HFFc6 (cell line): Measurements from ENCODE around the gene CREB3L2. TPM values are rescaled to one million over a fixed set of nuclear protein-coding genes. Genes with fewer than 3 reads are reported as not detected.
"Not testable (repeated sequence)": the region's sequence is repeated elsewhere in the genome, so short reads cannot be mapped to it uniquely, and the experiment has no call there.

Source experiments
- DNase-seq: peaks from one replicate; pipeline ENCODE4 v3.0.0-alpha.2; 2018
- H3K27ac Mint-ChIP-seq: 2 replicates; pipeline ENCODE4 v1.8.0; 2020; ENCODE audit warnings: mild to moderate bottlenecking, mixed read lengths
- H3K27me3 Mint-ChIP-seq: 2 replicates; pipeline ENCODE4 v1.8.0; 2021; ENCODE audit warnings: mild to moderate bottlenecking, moderate library complexity, mixed read lengths; ENCODE audit not compliant: insufficient read depth
- H3K36me3 Mint-ChIP-seq: 2 replicates; pipeline ENCODE4 v1.8.0; 2021; ENCODE audit warnings: low read depth, mixed read lengths
- H3K4me1 Mint-ChIP-seq: 2 replicates; pipeline ENCODE4 v1.8.0; 2020; ENCODE audit warnings: low read depth, mixed read lengths
- H3K4me3 Mint-ChIP-seq: 2 replicates; pipeline ENCODE4 v1.8.0; 2020; ENCODE audit warnings: mild to moderate bottlenecking, moderate library complexity, mixed read lengths
- H3K9me3 Mint-ChIP-seq: 2 replicates; pipeline ENCODE4 v1.8.0; 2020; ENCODE audit warnings: mild to moderate bottlenecking, mixed read lengths
- CTCF ChIP-seq: fragments of 200-600 bp; sonication (generic); IDR thresholded peaks from 2 replicates; pipeline ENCODE4 v1.5.0; 2021; ENCODE audit warnings: antibody characterized with exemption, mild to moderate bottlenecking
- long read RNA-seq: library from polyadenylated mRNA; unstranded; transcript quantifications from one replicate; pipeline ENCODE4 v2.0.0, GENCODE V29; 2019
- total RNA-seq, 6 experiments: library from RNA; stranded (reverse); fragmentation: NEBNext Ultra II Directional; extraction: Animal tissue kit (Norgen Biotek cat#: 25700); gene quantifications; 2 replicates in 1 of 6; 3 replicates in 5 of 6; pipeline ENCODE4 v1.2.3, GENCODE V29; 2021

The CREB3L2 gene
- 100 to 1,000 TPM; 112 to 139 (median 123) TPM for total RNA-seq
- long read RNA-seq, partial matches to known transcripts = 1 of 30 reads
- long read RNA-seq, other reads (novel, unspliced or antisense) = 28 of 30 reads

- Mint-ChIP-seq H3K9me3 (no peaks in the 10 kb centered on the region), H3K4me1 (peaks cover 49% of the 10 kb centered on the region), H3K27ac (peak within 1 kb of the TSS; percentile 97), H3K27me3 (peaks cover 14% of the 10 kb centered on the region), H3K36me3 (peaks cover 31% of the 10 kb centered on the region), H3K4me3 (peak within 1 kb of the TSS; percentile 97)
- no peak for TF ChIP-seq CTCF
- peak; percentile 55 for DNase-seq
Measured at GRCh38 chr7:138001529-138002095, at the start of gene CREB3L2. Gene CREB3L2 (minus strand): TSS chr7:138002086. CDS start chr7:138001705, 381 bp downstream.

GRCh38 chr7:138049505-138050116, 47.7 kb upstream of the CREB3L2 start:
- Mint-ChIP-seq H3K27ac (no peak overlapping the region), H3K36me3 (no peaks in the 10 kb centered on the region), H3K27me3 (peaks cover 2% of the 10 kb centered on the region; the same call in 1 of the 2 replicates), H3K4me3 (no peak overlapping the region), H3K9me3 (peaks cover 8% of the 10 kb centered on the region), H3K4me1 (no peaks in the 10 kb centered on the region; the same call in 1 of the 2 replicates)
- no peak for TF ChIP-seq CTCF
- DNase-seq = no peak

GRCh38 chr7:138047907-138048306, 46.0 kb upstream of the CREB3L2 start:
- H3K27me3 Mint-ChIP-seq = peaks cover 2% of the 10 kb centered on the region
- DNase-seq = no peak

GRCh38 chr7:138044897-138045296, 43.0 kb upstream of the CREB3L2 start:
- Mint-ChIP-seq H3K4me3 (no peak overlapping the region), H3K9me3 (peaks cover 9% of the 10 kb centered on the region)
- TF ChIP-seq CTCF = no peak

More at GRCh38 chr7:138047907-138048306, 46.0 kb upstream of the CREB3L2 start:
- no peak for TF ChIP-seq CTCF
- peaks cover 8% of the 10 kb centered on the region for H3K9me3 Mint-ChIP-seq
- no peaks in the 10 kb centered on the region for H3K36me3 Mint-ChIP-seq
- no peaks in the 10 kb centered on the region; the same call in 1 of the 2 replicates for H3K4me1 Mint-ChIP-seq
- H3K27ac Mint-ChIP-seq = no peak overlapping the region
- no peak overlapping the region for H3K4me3 Mint-ChIP-seq

GRCh38 chr7:138040063-138040462, 38.2 kb upstream of the CREB3L2 start:
- Mint-ChIP-seq H3K9me3 (peaks cover 19% of the 10 kb centered on the region), H3K27me3 (peaks cover 10% of the 10 kb centered on the region)
- not testable (repeated sequence) for H3K4me1 Mint-ChIP-seq, DNase-seq, H3K27ac Mint-ChIP-seq, H3K36me3 Mint-ChIP-seq, H3K4me3 Mint-ChIP-seq

More at GRCh38 chr7:138044897-138045296, 43.0 kb upstream of the CREB3L2 start:
- Mint-ChIP-seq H3K27me3 (peaks cover 8% of the 10 kb centered on the region), H3K36me3 (no peaks in the 10 kb centered on the region), H3K4me1 (no peaks in the 10 kb centered on the region), H3K27ac (no peak overlapping the region)
- no peak for DNase-seq

GRCh38 chr7:138036135-138036534, 34.2 kb upstream of the CREB3L2 start:
- TF ChIP-seq CTCF = no peak
- Mint-ChIP-seq H3K4me3 (no peak overlapping the region), H3K9me3 (peaks cover 21% of the 10 kb centered on the region), H3K27ac (no peak overlapping the region), H3K36me3 (peaks cover 12% of the 10 kb centered on the region; the same call in 1 of the 2 replicates), H3K27me3 (peaks cover 8% of the 10 kb centered on the region), H3K4me1 (no peaks in the 10 kb centered on the region)
- DNase-seq = no peak
